GM12875 (cell line): ENCODE data around the gene SMARCC2.

Experiments
- H3K4me3 ChIP-seq: one replicate; pipeline ENCODE4 v1.5.1; 2011; ENCODE audit warnings: low read depth, low read length, control low read depth
- CTCF ChIP-seq: IDR thresholded peaks from 2 replicates; pipeline ENCODE4 v1.5.1; 2011; ENCODE audit warnings: low read depth, mild to moderate bottlenecking, control low read depth, inconsistent platforms, low read length, moderate library complexity, borderline replicate concordance; ENCODE audit not compliant: insufficient read depth

SMARCC2 gene

DNA sequence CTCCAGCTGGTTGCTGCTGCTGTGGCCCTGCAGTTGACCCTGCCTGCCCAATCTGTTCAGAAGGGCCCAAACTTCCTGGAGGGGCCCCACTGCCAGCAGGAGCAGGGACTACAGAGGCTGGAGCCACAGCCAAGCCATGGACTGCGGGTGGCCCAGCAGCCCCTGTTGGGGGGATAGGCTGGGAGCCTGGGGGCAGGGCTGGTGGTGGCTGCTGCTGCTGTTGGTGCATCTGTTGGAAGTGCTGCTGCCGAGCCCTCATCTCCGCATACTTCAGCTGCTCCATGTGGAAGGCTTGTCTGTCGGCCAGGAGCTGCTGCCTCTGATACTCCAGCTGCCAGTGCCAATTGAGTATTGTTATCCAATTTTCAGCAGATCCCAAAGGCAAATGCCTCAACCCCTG lies 23.9 kb downstream of the SMARCC2 start:
- no peak overlapping the region for H3K4me3 ChIP-seq
- no peak for TF ChIP-seq CTCF

DNA sequence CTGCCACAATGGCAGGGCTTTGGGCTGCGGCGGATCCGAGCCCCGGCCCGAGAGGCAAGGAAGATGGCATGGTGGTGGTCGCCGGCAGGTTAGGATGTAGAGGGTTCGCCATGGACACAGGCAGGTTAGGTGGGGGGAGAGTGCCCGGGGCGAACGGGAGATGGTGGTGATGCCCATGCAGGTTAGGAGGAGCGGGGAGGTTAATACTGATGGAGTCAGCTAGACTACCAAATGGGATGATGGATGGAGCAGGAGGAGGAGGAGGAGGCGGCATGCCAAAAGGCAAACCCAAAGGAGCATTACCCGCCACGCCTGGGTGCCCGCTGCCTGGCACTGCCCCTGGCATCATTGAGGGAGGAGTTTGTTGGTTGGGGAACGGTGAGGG lies 24.9 kb downstream of the SMARCC2 start:
- no peak for TF ChIP-seq CTCF
- H3K4me3 ChIP-seq: no peak overlapping the region

DNA sequence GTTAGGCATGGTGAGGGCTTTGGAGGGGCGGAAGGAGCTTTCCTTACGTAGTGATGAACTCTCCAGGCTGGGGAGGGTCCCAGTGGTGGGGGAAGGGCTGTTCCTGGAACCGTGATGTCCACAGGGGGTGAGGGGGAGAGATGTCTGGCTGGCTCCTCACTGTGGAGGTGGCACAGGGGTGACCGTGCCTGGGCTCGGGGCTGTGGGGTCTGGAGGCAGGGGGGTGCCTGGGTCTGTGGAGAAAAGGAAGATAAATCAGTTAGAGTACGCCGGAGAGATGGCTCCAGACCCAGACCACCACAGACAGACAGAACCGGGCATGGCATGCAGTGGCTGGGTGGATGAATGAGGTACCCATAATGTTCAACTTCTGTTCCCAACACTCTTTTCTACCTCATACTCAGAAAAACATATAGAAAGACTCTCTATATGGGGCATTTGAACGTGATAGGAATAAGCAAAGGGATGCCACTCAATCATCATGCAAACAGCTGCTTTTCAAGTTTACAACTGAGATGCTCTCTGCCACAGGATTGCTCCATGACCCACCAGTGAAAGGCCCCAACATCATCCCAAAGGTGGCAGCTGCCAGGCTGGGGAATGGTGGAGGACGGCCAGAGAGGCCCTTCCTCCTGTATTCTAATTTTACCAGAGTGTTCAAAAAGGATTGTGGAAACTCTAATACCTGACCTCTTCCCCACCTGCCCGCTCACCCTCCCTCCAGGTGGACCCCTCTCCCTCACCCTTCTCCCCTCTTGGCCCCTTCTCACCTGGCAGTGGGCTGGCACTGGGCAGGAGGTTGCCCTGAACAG lies 25.5 kb downstream of the SMARCC2 start:
- TF ChIP-seq CTCF: no peak

GRCh38 chr12:56162468-56163290 lies 26.6 kb downstream of the SMARCC2 start:
- H3K4me3 ChIP-seq: no peak overlapping the region
- TF ChIP-seq CTCF: no peak

More for the DNA sequence above, 25.5 kb downstream of the SMARCC2 start:
- H3K4me3 ChIP-seq: no peak overlapping the region

GRCh38 chr12:56161690-56162351 lies 27.5 kb downstream of the SMARCC2 start:
- TF ChIP-seq CTCF: no peak
- H3K4me3 ChIP-seq: no peak overlapping the region

GRCh38 chr12:56160894-56161689 lies 28.2 kb downstream of the SMARCC2 start:
- H3K4me3 ChIP-seq: peak overlapping the region; percentile 78
- TF ChIP-seq CTCF: no peak
